Activated naive CD8-positive, alpha-beta T cell treated with anti-CD3 and anti-CD28 coated beads for 36 hours (primary cell): Measurements from ENCODE around the gene SYT11. TPM values are rescaled to one million over a fixed set of nuclear protein-coding genes. Genes with fewer than 3 reads are reported as not detected.
A peak's percentile ranks its signal among the peaks of the same experiment; 100 is the strongest.

Source experiments
- DNase-seq: peaks from one replicate; pipeline ENCODE4 v3.0.0; 2021
- H3K27ac Mint-ChIP-seq: one replicate; pipeline ENCODE4 v1.8.0; 2022; ENCODE audit warnings: mild to moderate bottlenecking, moderate library complexity, mixed read lengths
- H3K27me3 Mint-ChIP-seq: one replicate; pipeline ENCODE4 v1.8.0; 2022; ENCODE audit warnings: mild to moderate bottlenecking, mixed read lengths
- H3K36me3 Mint-ChIP-seq: one replicate; pipeline ENCODE4 v1.8.0; 2021; ENCODE audit warnings: mild to moderate bottlenecking, mixed read lengths
- H3K4me1 Mint-ChIP-seq: one replicate; pipeline ENCODE4 v1.8.0; 2021; ENCODE audit warnings: mixed read lengths
- H3K4me3 Mint-ChIP-seq: one replicate; pipeline ENCODE4 v1.8.0; 2022; ENCODE audit warnings: mild to moderate bottlenecking, moderate library complexity, mixed read lengths
- H3K9me3 Mint-ChIP-seq: one replicate; pipeline ENCODE4 v1.8.0; 2022; ENCODE audit warnings: mixed read lengths
- total RNA-seq, 2 experiments: library from RNA; stranded (reverse); gene quantifications; one replicate each; pipeline ENCODE4 v1.2.3, GENCODE V29; 2021

SYT11 gene
- total RNA-seq, 2 experiments from 2014 or later = 12.2 to 12.8 TPM

DNA sequence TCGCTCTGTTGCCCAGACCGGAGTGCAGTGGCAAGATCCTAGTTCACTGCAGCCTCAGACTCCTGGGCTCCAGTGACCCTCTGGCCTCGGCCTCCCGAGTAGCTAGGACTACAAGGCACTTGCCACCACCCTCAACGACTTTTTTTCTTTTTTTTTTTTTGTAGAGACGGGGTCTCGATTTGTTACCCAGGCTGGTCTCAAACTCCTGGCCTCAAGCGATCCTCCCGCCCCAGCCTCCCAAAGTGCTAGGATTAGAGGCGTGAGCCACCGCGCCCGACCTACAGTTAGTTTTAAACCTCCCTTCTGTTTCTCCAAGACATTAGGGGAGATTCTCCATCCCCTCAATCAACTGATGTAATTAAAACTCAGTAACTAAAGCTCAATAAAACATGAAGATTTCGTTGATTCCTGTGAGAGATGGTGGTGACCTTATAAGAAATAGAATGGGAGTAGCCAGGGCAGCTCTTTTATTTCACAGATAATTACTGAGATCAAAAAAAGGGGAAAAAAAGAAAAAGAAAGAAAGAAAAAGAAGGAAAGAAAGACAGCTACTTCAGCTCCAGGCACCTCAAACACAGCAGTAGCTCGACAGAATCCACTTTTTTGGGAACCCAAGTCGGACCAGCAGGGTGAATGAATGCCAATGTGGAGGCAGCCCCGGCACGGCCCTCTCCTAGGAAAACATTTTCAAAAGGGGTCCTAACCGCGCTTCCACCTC, 3.0 kb upstream of the SYT11 start:
- Mint-ChIP-seq H3K4me1 (peaks cover 53% of the 10 kb centered on the region), H3K27ac (peak overlapping the region; percentile 94), H3K9me3 (no peaks in the 10 kb centered on the region), H3K36me3 (peaks cover 22% of the 10 kb centered on the region), H3K27me3 (peaks cover 19% of the 10 kb centered on the region), H3K4me3 (peak overlapping the region; percentile 99)
- no peak for DNase-seq

GRCh38 chr1:155856975-155857930, 2.1 kb upstream of the SYT11 start, which contains the start of gene GON4L:
Gene GON4L, minus strand, starts transcription at chr1:155857214. Its CDS starts 3,434 bp downstream, at chr1:155853780.
- H3K27ac Mint-ChIP-seq = peak within 1 kb of the TSS; percentile 94
- DNase-seq = peak; percentile 90
- H3K27me3 Mint-ChIP-seq = peaks cover 25% of the 10 kb centered on the region
- peak within 1 kb of the TSS; percentile 99 for H3K4me3 Mint-ChIP-seq
- peaks cover 14% of the 10 kb centered on the region for H3K36me3 Mint-ChIP-seq
- H3K4me1 Mint-ChIP-seq = peaks cover 49% of the 10 kb centered on the region
- no peaks in the 10 kb centered on the region for H3K9me3 Mint-ChIP-seq

DNA sequence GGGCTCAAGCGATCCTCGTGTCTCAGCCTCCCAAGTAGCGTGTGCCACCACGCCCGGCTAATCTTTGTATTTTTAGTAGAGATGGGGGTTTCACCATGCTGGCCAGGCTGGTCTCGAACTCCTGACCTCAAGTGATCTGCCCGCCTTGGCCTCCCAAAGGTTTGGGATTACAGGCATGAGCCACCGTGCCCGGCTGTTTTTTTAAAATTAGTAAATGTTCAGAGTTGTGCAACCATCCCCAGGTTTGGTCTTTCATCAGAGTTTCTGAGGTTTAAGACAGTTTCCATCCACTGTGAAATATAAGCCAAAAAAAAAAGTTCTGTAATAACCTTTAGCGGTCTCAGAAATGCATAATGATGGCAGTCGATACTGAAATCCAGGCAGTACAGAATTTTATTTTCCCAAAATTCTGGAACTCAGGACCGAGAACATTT, 550 bp upstream of the SYT11 start:
- Mint-ChIP-seq H3K4me3 (peak overlapping the region; percentile 89), H3K27ac (peak overlapping the region; percentile 94), H3K9me3 (no peaks in the 10 kb centered on the region), H3K27me3 (peaks cover 30% of the 10 kb centered on the region), H3K4me1 (peaks cover 42% of the 10 kb centered on the region), H3K36me3 (peaks cover 4% of the 10 kb centered on the region)
- DNase-seq = peak; percentile 41

GRCh38 chr1:155859881-155860871, 809 bp downstream of the SYT11 start:
- Mint-ChIP-seq H3K4me1 (peaks cover 39% of the 10 kb centered on the region), H3K4me3 (peak overlapping the region; percentile 89), H3K36me3 (peaks cover 4% of the 10 kb centered on the region), H3K27me3 (peaks cover 30% of the 10 kb centered on the region), H3K9me3 (no peaks in the 10 kb centered on the region), H3K27ac (peak overlapping the region; percentile 94)
- peak; percentile 68 for DNase-seq

- Mint-ChIP-seq H3K27me3 (peaks cover 30% of the 10 kb centered on the region), H3K9me3 (no peaks in the 10 kb centered on the region), H3K27ac (peak overlapping the region; percentile 6), H3K4me1 (peaks cover 31% of the 10 kb centered on the region), H3K36me3 (peaks cover 4% of the 10 kb centered on the region), H3K4me3 (peak overlapping the region; percentile 89)
- no peak for DNase-seq
These were observed 1.7 kb downstream of the SYT11 start for GRCh38 chr1:155860970-155861510.

- Mint-ChIP-seq H3K27me3 (peaks cover 30% of the 10 kb centered on the region), H3K4me1 (peaks cover 27% of the 10 kb centered on the region), H3K9me3 (no peaks in the 10 kb centered on the region), H3K4me3 (no peak overlapping the region), H3K36me3 (peaks cover 2% of the 10 kb centered on the region), H3K27ac (no peak overlapping the region)
- DNase-seq = no peak
These were observed 2.5 kb downstream of the SYT11 start for GRCh38 chr1:155861896-155862295.

- DNase-seq = no peak
- Mint-ChIP-seq H3K4me3 (no peak overlapping the region), H3K4me1 (peaks cover 8% of the 10 kb centered on the region), H3K9me3 (no peaks in the 10 kb centered on the region), H3K27me3 (peaks cover 30% of the 10 kb centered on the region), H3K27ac (no peak overlapping the region), H3K36me3 (no peaks in the 10 kb centered on the region)
These were observed 5.0 kb downstream of the SYT11 start for GRCh38 chr1:155864393-155864792.

- H3K4me1 Mint-ChIP-seq = no peaks in the 10 kb centered on the region
- no peak overlapping the region for H3K4me3 Mint-ChIP-seq
- no peaks in the 10 kb centered on the region for H3K9me3 Mint-ChIP-seq
- H3K27me3 Mint-ChIP-seq = no peaks in the 10 kb centered on the region
- H3K36me3 Mint-ChIP-seq = peaks cover 2% of the 10 kb centered on the region
- no peak for DNase-seq
- H3K27ac Mint-ChIP-seq = no peak overlapping the region
These were observed 8.4 kb downstream of the SYT11 start for GRCh38 chr1:155867766-155868165.

DNA sequence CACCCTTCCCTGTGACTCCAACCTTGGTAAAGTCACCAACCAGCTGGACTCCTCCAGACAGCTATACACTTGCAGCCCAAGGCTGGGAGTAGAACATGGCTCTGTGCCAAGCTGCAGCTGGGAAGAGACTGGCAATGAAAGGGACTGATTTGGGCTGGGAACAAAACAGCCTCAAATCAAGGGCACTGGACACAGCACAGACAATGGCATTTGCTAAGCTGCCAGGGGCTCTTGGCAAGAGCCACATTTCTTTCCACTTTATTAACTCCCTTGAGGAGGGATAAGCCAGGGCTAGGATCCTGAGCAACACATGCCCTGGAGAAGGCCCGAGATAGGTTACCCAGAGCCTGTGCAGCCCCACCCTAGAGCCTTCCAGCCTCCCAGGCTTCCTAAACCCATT, 12.0 kb downstream of the SYT11 start:
- no peaks in the 10 kb centered on the region for H3K9me3 Mint-ChIP-seq
- no peaks in the 10 kb centered on the region for H3K27me3 Mint-ChIP-seq
- no peak for DNase-seq
- no peaks in the 10 kb centered on the region for H3K4me1 Mint-ChIP-seq
- H3K27ac Mint-ChIP-seq = no peak overlapping the region
- no peak overlapping the region for H3K4me3 Mint-ChIP-seq
- H3K36me3 Mint-ChIP-seq = peaks cover 2% of the 10 kb centered on the region

DNA sequence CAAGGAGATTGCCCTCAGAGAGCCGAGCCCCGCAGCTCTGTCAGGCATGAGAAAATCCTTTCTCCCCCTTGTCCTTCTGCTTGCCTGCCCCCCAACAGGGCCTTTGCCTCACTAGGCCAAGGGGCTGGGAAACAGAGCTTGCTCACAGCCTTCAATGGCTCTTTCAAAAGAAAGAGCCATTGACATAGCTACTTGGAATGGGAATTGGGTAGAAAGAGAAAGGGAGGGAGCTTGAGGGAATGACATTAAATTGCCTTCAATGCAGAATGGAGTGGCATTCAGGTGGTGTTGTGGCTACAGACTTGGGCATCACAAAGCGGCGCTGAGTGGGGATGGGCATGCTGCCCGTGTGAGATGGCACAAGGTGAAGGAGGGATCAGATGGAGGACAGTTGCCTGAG, 13.2 kb downstream of the SYT11 start:
- H3K4me3 Mint-ChIP-seq = no peak overlapping the region
- no peak for DNase-seq
- H3K27me3 Mint-ChIP-seq = no peaks in the 10 kb centered on the region
- no peaks in the 10 kb centered on the region for H3K4me1 Mint-ChIP-seq
- H3K27ac Mint-ChIP-seq = no peak overlapping the region
- no peaks in the 10 kb centered on the region for H3K9me3 Mint-ChIP-seq
- peaks cover 2% of the 10 kb centered on the region for H3K36me3 Mint-ChIP-seq

DNA sequence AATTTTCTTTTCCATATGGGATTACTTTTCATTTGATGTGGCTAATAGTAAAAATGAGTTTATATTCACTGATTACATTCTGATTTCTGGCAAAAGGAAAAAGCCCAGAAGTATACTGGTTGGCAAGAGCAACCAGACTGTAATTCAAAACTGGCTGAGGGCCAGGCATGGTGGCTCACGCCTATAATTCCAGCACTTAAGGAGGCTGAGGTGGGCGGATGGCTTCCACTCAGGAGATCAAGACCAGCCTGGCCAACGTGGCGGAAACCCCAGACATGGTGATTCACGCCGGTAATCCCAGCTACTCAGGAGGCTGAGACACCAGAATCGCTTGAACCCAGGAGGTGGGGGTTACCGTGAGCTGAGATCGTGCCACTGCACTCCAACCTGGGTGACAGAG, 14.5 kb downstream of the SYT11 start:
- DNase-seq = no peak
- Mint-ChIP-seq H3K36me3 (peaks cover 2% of the 10 kb centered on the region), H3K27me3 (no peaks in the 10 kb centered on the region), H3K4me1 (no peaks in the 10 kb centered on the region), H3K27ac (no peak overlapping the region), H3K4me3 (no peak overlapping the region), H3K9me3 (no peaks in the 10 kb centered on the region)

GRCh38 chr1:155877945-155878344, 18.6 kb downstream of the SYT11 start:
- H3K4me3 Mint-ChIP-seq = no peak overlapping the region
- no peaks in the 10 kb centered on the region for H3K27me3 Mint-ChIP-seq
- DNase-seq = no peak
- no peaks in the 10 kb centered on the region for H3K4me1 Mint-ChIP-seq
- no peaks in the 10 kb centered on the region for H3K36me3 Mint-ChIP-seq
- no peaks in the 10 kb centered on the region for H3K9me3 Mint-ChIP-seq
- H3K27ac Mint-ChIP-seq = no peak overlapping the region

DNA sequence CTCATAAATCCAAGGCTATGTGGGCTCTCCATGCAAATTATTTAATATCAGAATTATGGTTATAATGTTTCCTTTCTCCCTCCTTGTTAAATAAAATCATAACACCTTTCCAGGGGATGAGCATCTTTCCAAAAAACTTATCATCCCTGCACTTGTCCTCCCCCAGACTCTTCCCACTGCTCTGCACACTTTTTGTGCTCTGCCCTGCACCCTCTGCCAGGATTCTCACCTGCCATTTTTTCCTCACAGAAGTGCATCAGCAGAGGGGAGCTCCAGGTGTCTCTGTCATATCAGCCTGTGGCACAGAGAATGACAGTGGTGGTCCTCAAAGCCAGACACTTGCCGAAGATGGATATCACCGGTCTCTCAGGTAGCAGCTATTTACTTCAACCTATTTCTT, 20.9 kb downstream of the SYT11 start:
- H3K4me1 Mint-ChIP-seq = peaks cover 1% of the 10 kb centered on the region
- H3K4me3 Mint-ChIP-seq = no peak overlapping the region
- DNase-seq = no peak
- no peak overlapping the region for H3K27ac Mint-ChIP-seq
- H3K9me3 Mint-ChIP-seq = no peaks in the 10 kb centered on the region
- H3K36me3 Mint-ChIP-seq = no peaks in the 10 kb centered on the region
- H3K27me3 Mint-ChIP-seq = no peaks in the 10 kb centered on the region

GRCh38 chr1:155880950-155881349, 21.6 kb downstream of the SYT11 start:
- no peaks in the 10 kb centered on the region for H3K27me3 Mint-ChIP-seq
- peaks cover 1% of the 10 kb centered on the region for H3K4me1 Mint-ChIP-seq
- H3K27ac Mint-ChIP-seq = no peak overlapping the region

More at GRCh38 chr1:155880950-155881349, 21.6 kb downstream of the SYT11 start:
- DNase-seq = no peak
- Mint-ChIP-seq H3K4me3 (no peak overlapping the region), H3K36me3 (no peaks in the 10 kb centered on the region), H3K9me3 (no peaks in the 10 kb centered on the region)
